Keratinocyte (primary cell): ENCODE measurements around the gene RHEB. TPM values are rescaled to one million over a fixed set of nuclear protein-coding genes. Genes with fewer than 3 reads are reported as not detected.

Experiments
- DNase-seq: peaks from one replicate; pipeline ENCODE4 v3.0.0-alpha.2; 2011; ENCODE audit warnings: low read depth, missing footprints, low spot score
- FAIRE-seq: peaks from 2 replicates; lab custom pipeline; 2011; peaks lifted over from hg19 to GRCh38; lab: Jason Lieb, UNC
- H2AFZ ChIP-seq: 2 replicates; pipeline ENCODE4 v1.6.0; 2012; ENCODE audit warnings: low read length, control low read depth, inconsistent platforms; ENCODE audit not compliant: control insufficient read depth
- H3K27ac ChIP-seq: 2 replicates; pipeline ENCODE4 v1.5.1; 2011; ENCODE audit warnings: low read length; ENCODE audit not compliant: control insufficient read depth, insufficient read depth
- H3K27me3 ChIP-seq: 3 replicates; pipeline ENCODE4 v1.6.0; 2011; ENCODE audit warnings: low read length; ENCODE audit not compliant: control insufficient read depth, insufficient read depth; ENCODE audit errors: extremely low read depth
- H3K36me3 ChIP-seq, 2 experiments: 2 replicates in 1 of 2; 3 replicates in 1 of 2; pipeline ENCODE4 v1.5.1; 2011; ENCODE audit warnings: low read length in 2 of 2, mild to moderate bottlenecking in 1 of 2; ENCODE audit not compliant: control insufficient read depth in 2 of 2, insufficient read depth in 2 of 2; ENCODE audit errors: extremely low read depth in 1 of 2
- H3K4me1 ChIP-seq: 3 replicates; pipeline ENCODE4 v1.5.1; 2011; ENCODE audit warnings: low read length; ENCODE audit not compliant: control insufficient read depth, insufficient read depth; ENCODE audit errors: extremely low read depth
- H3K4me2 ChIP-seq: 3 replicates; pipeline ENCODE4 v1.6.0; 2011; ENCODE audit warnings: low read depth, low read length; ENCODE audit not compliant: control insufficient read depth, insufficient read depth; ENCODE audit errors: extremely low read depth
- H3K4me3 ChIP-seq, 3 experiments: fragments of 200-600 bp in 1 of 3; sonication (generic) in 1 of 3; 2 replicates in 2 of 3; 3 replicates in 1 of 3; pipeline ENCODE4 v1.5.1; 2011 to 2016; ENCODE audit warnings: low read length in 3 of 3, mild to moderate bottlenecking in 3 of 3, control low read depth in 2 of 3, inconsistent platforms in 1 of 3, low read depth in 1 of 3, mixed read lengths in 1 of 3, mixed run types in 1 of 3, moderate library complexity in 1 of 3; ENCODE audit not compliant: control insufficient read depth in 2 of 3, insufficient read depth in 2 of 3; ENCODE audit errors: extremely low read depth in 1 of 3
- H3K79me2 ChIP-seq: 2 replicates; pipeline ENCODE4 v1.6.0; 2012; ENCODE audit warnings: low read length; ENCODE audit not compliant: control insufficient read depth, insufficient read depth
- H3K9ac ChIP-seq: 3 replicates; pipeline ENCODE4 v1.6.0; 2011; ENCODE audit warnings: low read length; ENCODE audit not compliant: control insufficient read depth, insufficient read depth; ENCODE audit errors: extremely low read depth
- H3K9me1 ChIP-seq: 3 replicates; pipeline ENCODE4 v1.6.0; 2011; ENCODE audit warnings: low read length; ENCODE audit not compliant: control insufficient read depth, insufficient read depth; ENCODE audit errors: extremely low read depth
- H3K9me3 ChIP-seq: 2 replicates; pipeline ENCODE4 v1.5.1; 2012; ENCODE audit warnings: low read depth, low read length; ENCODE audit not compliant: control insufficient read depth
- H4K20me1 ChIP-seq: 3 replicates; pipeline ENCODE4 v1.6.0; 2011; ENCODE audit warnings: low read length; ENCODE audit not compliant: control insufficient read depth, insufficient read depth; ENCODE audit errors: extremely low read depth
- CTCF ChIP-seq, 3 experiments: IDR thresholded peaks in 1 of 3; conservative IDR thresholded peaks in 1 of 3; optimal IDR thresholded peaks in 1 of 3; 2 replicates in 2 of 3; 3 replicates in 1 of 3; pipeline versions ENCODE3 to v1.5.1; 2011; ENCODE audit warnings: low read length in 3 of 3, mild to moderate bottlenecking in 3 of 3, moderate library complexity in 2 of 3, control low read depth in 1 of 3, inconsistent platforms in 1 of 3; ENCODE audit not compliant: insufficient read depth in 2 of 3; ENCODE audit errors: extremely low read depth in 1 of 3
- EZH2 ChIP-seq: IDR thresholded peaks from one replicate; pipeline ENCODE4 v1.6.1; 2012; ENCODE audit warnings: inconsistent platforms, mild to moderate bottlenecking, low read length, moderate library complexity
- dilution Hi-C: fragments of 300-500 bp; cut with MboI; formaldehyde crosslinking; loops from one replicate; pipeline ENCODE4 v1.7.0; 2020; ENCODE audit warnings: low sequenced_read_pairs; ENCODE audit not compliant: extremely low pct_ligation_motif_present
- polyA plus RNA-seq, 5 experiments: library from polyadenylated mRNA; depleted of rRNA in 3 of 5; stranded (reverse) in 3 of 5; stranded (forward) in 1 of 5; unstranded in 1 of 5; fragments of >200 nt; gene quantifications; 1 replicate in 1 of 5; 2 replicates in 3 of 5; 3 replicates in 1 of 5; pipeline versions ENCODE4 v1.2.1 to v1.2.3, GENCODE V29; 2011 to 2012; ENCODE audit warnings: missing spikeins in 2 of 5, low read depth in 1 of 5, low replicate concordance in 1 of 5

RHEB gene
- polyA plus RNA-seq, 1 donor (not counting 4 experiments of a cell fraction or from before 2014, with no cell fraction given) = 138 TPM

- Histone ChIP-seq H3K36me3 (no peaks in the 10 kb centered on the region), H3K27me3 (peaks cover 30% of the 10 kb centered on the region), H3K9me3 (no peaks in the 10 kb centered on the region), H3K9ac (no peak overlapping the region), H3K79me2 (no peaks in the 10 kb centered on the region), H2AFZ (no peak overlapping the region), H3K4me1 (peaks cover 3% of the 10 kb centered on the region), H3K27ac (no peak overlapping the region), H3K9me1 (no peaks in the 10 kb centered on the region), H3K4me3 (no peak overlapping the region), H3K4me2 (no peak overlapping the region), H4K20me1 (no peaks in the 10 kb centered on the region)
- FAIRE-seq = no peak
- no peak for TF ChIP-seq CTCF (optimal IDR thresholded peaks at IDR 0.05 in 1 of 3, IDR thresholded peaks at IDR 0.05 in 1 of 3, conservative IDR thresholded peaks at IDR 0.05 in 1 of 3; ENCODE audit: extremely low read depth in 1 of 3, insufficient read depth in 2 of 3, low read length in 3 of 3)
- no peak for TF ChIP-seq EZH2
- dilution Hi-C loops = no loop called here
- DNase-seq = no peak
Measured at GRCh38 chr7:151442776-151443496, 76.8 kb downstream of the RHEB start.

GRCh38 chr7:151440799-151441445 is 78.8 kb downstream of the RHEB start:
- TF ChIP-seq CTCF (optimal IDR thresholded peaks at IDR 0.05 in 1 of 3, IDR thresholded peaks at IDR 0.05 in 1 of 3, conservative IDR thresholded peaks at IDR 0.05 in 1 of 3; ENCODE audit: extremely low read depth in 1 of 3, insufficient read depth in 2 of 3, low read length in 3 of 3) (no peak), EZH2 (no peak)
- Histone ChIP-seq H3K4me3 (no peak overlapping the region), H3K9me3 (no peaks in the 10 kb centered on the region), H3K36me3 (no peaks in the 10 kb centered on the region), H3K79me2 (no peaks in the 10 kb centered on the region), H3K9me1 (no peaks in the 10 kb centered on the region), H3K4me2 (no peak overlapping the region), H3K9ac (no peak overlapping the region), H3K4me1 (peaks cover 3% of the 10 kb centered on the region), H3K27me3 (peaks cover 30% of the 10 kb centered on the region), H3K27ac (no peak overlapping the region), H4K20me1 (no peaks in the 10 kb centered on the region), H2AFZ (no peak overlapping the region)
- DNase-seq (no peak), FAIRE-seq (no peak)
- dilution Hi-C loops = no loop called here
